ENCODE measurements around the gene C5orf58. TPM values are rescaled to one million over a fixed set of nuclear protein-coding genes. Genes with fewer than 3 reads are reported as not detected.

C5orf58 gene
- total and polyA plus RNA-seq, 7 experiments from 2014 or later = 1.6 to 2.0 TPM; not detected in 5

DNA sequence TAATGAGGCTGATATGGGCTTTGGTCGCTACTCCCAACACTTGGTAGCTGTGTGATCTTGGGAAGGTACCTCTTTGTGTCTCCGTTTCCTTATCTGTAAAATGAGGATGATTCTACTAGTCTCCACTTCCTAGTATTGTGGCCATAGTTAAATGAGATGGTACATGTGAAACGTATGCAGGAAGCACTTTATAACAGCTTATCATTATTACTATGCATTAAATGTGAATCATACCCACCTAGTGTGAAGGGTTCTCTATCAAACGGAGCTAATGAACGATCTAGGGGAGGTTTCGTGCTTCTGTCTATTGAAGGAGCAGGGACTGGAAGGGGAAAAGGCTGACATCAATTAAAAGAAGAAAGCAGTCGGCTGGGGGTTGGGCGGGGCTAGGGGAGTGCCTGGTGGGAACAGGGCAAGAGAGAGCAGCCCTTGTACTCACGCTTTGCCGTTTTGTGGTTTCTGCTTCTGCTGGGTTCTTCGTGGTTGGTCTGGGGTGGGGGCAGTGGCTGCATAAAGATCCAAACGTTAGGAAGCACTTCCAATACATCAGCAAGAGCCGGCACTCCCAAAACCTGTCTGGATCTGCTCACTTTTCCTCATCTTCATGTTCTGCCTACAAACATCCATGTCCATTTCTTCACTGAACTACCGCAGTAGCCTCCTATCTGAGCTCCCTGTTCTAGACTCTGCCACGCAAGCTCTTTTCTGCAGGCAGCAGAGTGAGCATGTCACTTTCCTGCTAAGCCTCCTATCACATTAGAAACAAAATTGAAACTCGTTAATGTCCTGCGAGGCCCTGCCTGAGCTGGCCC, 34.0 kb downstream of the C5orf58 start:
- Mint-ChIP-seq H3K4me3 (peak overlapping the region; percentile 63 to 81 (median 73)), H3K27me3 (no peaks in the 10 kb centered on the region), H3K4me1 (peaks cover 61 to 100% (median 94%) of the 10 kb centered on the region in 7 donors), H3K27ac (peak overlapping the region; percentile 81 to 98 (median 93)), H3K9me3 (peaks cover 0 to 1% (median 0%) of the 10 kb centered on the region in 11 donors), H3K36me3 (peaks cover 11 to 78% (median 60%) of the 10 kb centered on the region in 5 donors)
- Histone ChIP-seq H3K27me3 (ENCODE audit: control insufficient read depth in 2 of 2, insufficient read depth in 2 of 2, low read length in 2 of 2) (no peaks in the 10 kb centered on the region), H3K4me1 (ENCODE audit: control insufficient read depth in 2 of 2, insufficient read depth in 2 of 2, low read length in 2 of 2) (peaks cover 76 to 79% of the 10 kb centered on the region in 2 donors), H3K9me3 (ENCODE audit: control insufficient read depth in 2 of 3, low read length in 3 of 3) (no peaks in the 10 kb centered on the region), H3K4me3 (ENCODE audit: low read length) (no peak overlapping the region), H3K27ac (ENCODE audit: low read depth, low read length) (peak overlapping the region; percentile 66), H3K36me3 (ENCODE audit: control insufficient read depth in 2 of 3, insufficient read depth in 3 of 3, low read length in 3 of 3) (peaks cover 40 to 75% (median 55%) of the 10 kb centered on the region in 3 experiments)
- CTCF ChIA-PET = interaction anchor here (0.8 to 20.9 kb wide), 21 partner anchors 9 to 154 kb away, joined by 3 to 430 read pairs (median 7); partner anchors contain the start of gene LCP2
- ATAC-seq = peak; percentile 27
- POLR2A ChIA-PET = interaction anchor here (0.5 to 6.1 kb wide), 21 partner anchors 8 to 149 kb away, joined by 3 to 95 read pairs (median 6); partner anchors contain the start of gene LCP2
- intact Hi-C loops (cut with micrococcal nuclease) = loop anchor here (1.0 to 10.0 kb wide), 6 partner anchors 8 to 1908 kb away; partner anchors contain the start of genes FBXW11 (in 1 of the 2) and SPDL1 (in 1 of the 2)
- peak in 6 of 9 donors; percentile 32 to 78 (median 38) for DNase-seq

DNA sequence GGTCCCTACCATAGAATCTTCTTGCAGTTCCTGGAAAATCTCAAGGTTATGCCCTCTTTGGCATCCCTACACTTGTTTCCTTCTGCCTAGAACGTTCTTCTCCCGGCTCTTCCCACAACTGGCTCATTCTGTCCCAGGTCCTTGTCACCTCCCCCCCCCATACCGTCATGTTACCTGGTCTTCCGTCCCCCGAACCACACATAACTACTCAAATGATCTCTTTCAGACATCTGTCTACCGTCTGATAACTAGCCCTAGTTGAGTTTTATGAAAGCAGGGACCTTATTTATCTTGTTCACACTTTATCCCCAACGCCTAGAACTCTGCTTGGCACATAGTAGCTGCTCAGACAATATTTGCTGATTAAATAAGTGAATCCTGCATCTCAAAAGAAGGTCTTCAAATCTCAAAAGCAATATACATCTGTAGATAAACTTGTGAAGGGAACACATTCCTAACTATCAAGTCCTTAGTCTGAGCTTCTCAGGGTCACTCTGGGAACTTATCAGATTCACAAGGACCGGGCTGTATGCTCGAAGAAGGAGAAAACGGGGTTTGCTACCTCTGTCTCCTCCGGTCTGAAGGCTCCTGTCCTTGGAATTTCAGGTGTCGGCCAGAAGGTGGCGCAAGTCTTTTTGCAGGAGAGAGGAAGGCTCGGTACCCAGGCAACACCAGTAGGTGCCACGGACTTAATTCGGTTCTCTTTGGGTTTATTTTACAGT, 34.8 kb downstream of the C5orf58 start:
- Mint-ChIP-seq H3K27me3 (no peaks in the 10 kb centered on the region), H3K27ac (peak overlapping the region; percentile 81 to 98 (median 93)), H3K9me3 (peaks cover 0 to 1% (median 0%) of the 10 kb centered on the region in 11 donors), H3K4me3 (peak overlapping the region; percentile 63 to 81 (median 73)), H3K4me1 (peaks cover 62 to 100% (median 94%) of the 10 kb centered on the region in 7 donors), H3K36me3 (peaks cover 11 to 75% (median 59%) of the 10 kb centered on the region in 5 donors)
- intact Hi-C loops (cut with micrococcal nuclease) = loop anchor here (1.0 to 10.0 kb wide), 9 partner anchors 11 to 1907 kb away; partner anchors contain the start of genes FBXW11 (in 1 of the 2), LCP2 (in 1 of the 2) and SPDL1 (in 1 of the 2)
- peak; percentile 75 for ATAC-seq
- H3K27ac ChIP-seq (ENCODE audit: low read depth, low read length) = peak overlapping the region; percentile 66
- peaks cover 69 to 75% of the 10 kb centered on the region in 2 donors for H3K4me1 ChIP-seq (ENCODE audit: control insufficient read depth in 2 of 2, insufficient read depth in 2 of 2, low read length in 2 of 2)
- peaks cover 37 to 75% (median 58%) of the 10 kb centered on the region in 3 experiments for H3K36me3 ChIP-seq (ENCODE audit: control insufficient read depth in 2 of 3, insufficient read depth in 3 of 3, low read length in 3 of 3)
- H3K9me3 ChIP-seq (ENCODE audit: control insufficient read depth in 2 of 3, low read length in 3 of 3) = no peaks in the 10 kb centered on the region
- no peak overlapping the region for H3K4me3 ChIP-seq (ENCODE audit: low read length)
- ChIA-PET POLR2A (interaction anchor here (0.7 to 6.1 kb wide), 16 partner anchors 8 to 148 kb away, joined by 3 to 95 read pairs (median 8); partner anchors contain the start of gene LCP2), CTCF (interaction anchor here (0.7 to 20.9 kb wide), 18 partner anchors 9 to 1857 kb away, joined by 3 to 430 read pairs (median 6); partner anchors contain the start of gene LCP2)
- peak; percentile 62 to 82 (median 77) for DNase-seq
- H3K27me3 ChIP-seq (ENCODE audit: control insufficient read depth in 2 of 2, insufficient read depth in 2 of 2, low read length in 2 of 2) = no peaks in the 10 kb centered on the region

DNA sequence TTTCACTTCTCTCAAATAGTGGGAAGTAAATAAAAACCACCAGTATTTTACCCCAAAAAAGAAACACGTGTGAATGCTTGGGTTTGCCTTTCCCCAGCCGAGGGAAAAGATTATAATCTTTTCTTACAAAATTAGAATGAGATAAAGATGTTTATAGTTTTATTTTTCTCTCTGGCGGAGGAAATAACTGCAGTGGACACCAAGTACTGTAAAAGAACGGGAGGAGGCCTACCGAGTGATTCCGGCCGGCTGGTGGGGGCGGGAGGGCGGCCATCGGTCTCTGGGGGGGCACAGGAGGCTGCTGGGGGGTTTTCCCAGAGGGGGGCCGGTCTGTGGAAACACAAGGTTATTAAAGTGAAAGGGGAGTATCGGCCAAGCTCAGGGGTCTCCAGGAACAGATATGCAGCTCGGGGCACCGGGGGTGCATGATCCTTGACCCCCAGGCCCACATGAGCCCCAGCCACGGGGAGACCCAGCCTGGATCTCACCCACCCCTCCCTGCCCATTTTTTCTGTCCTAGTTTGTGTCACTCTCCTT, 35.4 kb downstream of the C5orf58 start:
- H3K4me1 ChIP-seq (ENCODE audit: control insufficient read depth in 2 of 2, insufficient read depth in 2 of 2, low read length in 2 of 2) = peaks cover 69 to 73% of the 10 kb centered on the region in 2 donors
- no peak for DNase-seq
- H3K27me3 ChIP-seq (ENCODE audit: control insufficient read depth in 2 of 2, insufficient read depth in 2 of 2, low read length in 2 of 2) = no peaks in the 10 kb centered on the region
- Mint-ChIP-seq H3K4me1 (peaks cover 62 to 100% (median 93%) of the 10 kb centered on the region in 7 donors), H3K27ac (peak overlapping the region; percentile 82 to 98 (median 93)), H3K4me3 (peak overlapping the region; percentile 30 to 81 (median 74)), H3K27me3 (no peaks in the 10 kb centered on the region), H3K9me3 (peaks cover 0 to 1% (median 0%) of the 10 kb centered on the region in 11 donors), H3K36me3 (peaks cover 8 to 76% (median 56%) of the 10 kb centered on the region in 5 donors)
- intact Hi-C loops (cut with micrococcal nuclease) = loop anchor here (1.0 to 10.0 kb wide), 7 partner anchors 10 to 1907 kb away; partner anchors contain the start of genes FBXW11 (in 1 of the 2), LCP2 (in 1 of the 2) and SPDL1 (in 1 of the 2)
- no peaks in the 10 kb centered on the region for H3K9me3 ChIP-seq (ENCODE audit: control insufficient read depth in 2 of 3, low read length in 3 of 3)
- peak overlapping the region; percentile 66 for H3K27ac ChIP-seq (ENCODE audit: low read depth, low read length)
- CTCF ChIA-PET = interaction anchor here (0.7 to 20.9 kb wide), 15 partner anchors 8 to 1858 kb away, joined by 3 to 430 read pairs (median 7); partner anchors contain the start of gene LCP2
- H3K36me3 ChIP-seq (ENCODE audit: control insufficient read depth in 2 of 3, insufficient read depth in 3 of 3, low read length in 3 of 3) = peaks cover 33 to 76% (median 56%) of the 10 kb centered on the region in 3 experiments
- POLR2A ChIA-PET = interaction anchor here (0.7 to 6.1 kb wide), 14 partner anchors 8 to 70 kb away, joined by 3 to 95 read pairs (median 8); partner anchors contain the start of gene LCP2
- H3K4me3 ChIP-seq (ENCODE audit: low read length) = no peak overlapping the region
- ATAC-seq = no peak

DNA sequence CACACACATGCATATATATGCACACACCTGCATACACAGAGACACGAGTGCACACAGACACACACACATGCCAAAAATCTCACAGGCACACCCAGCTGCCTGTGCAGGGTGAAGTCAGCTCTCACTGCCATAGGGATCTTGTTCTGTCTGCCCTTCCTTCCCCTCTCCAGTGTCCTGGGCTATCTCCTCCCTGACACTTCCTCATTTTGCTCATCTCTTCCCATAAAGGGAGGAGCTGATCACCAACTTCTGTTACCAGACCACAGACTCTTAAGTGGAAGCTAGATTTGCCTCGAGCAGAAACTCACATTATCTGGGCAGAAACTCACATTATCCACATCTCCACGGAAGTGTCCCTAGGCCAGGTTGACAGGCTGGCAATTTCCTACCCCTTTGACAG, 36.1 kb downstream of the C5orf58 start:
- intact Hi-C loops (cut with micrococcal nuclease) = loop anchor here (1.0 to 10.0 kb wide), 7 partner anchors 9 to 1906 kb away; partner anchors contain the start of genes FBXW11 (in 1 of the 2), LCP2 (in 1 of the 2) and SPDL1 (in 1 of the 2)
- H3K4me1 ChIP-seq (ENCODE audit: control insufficient read depth in 2 of 2, insufficient read depth in 2 of 2, low read length in 2 of 2) = peaks cover 70 to 76% of the 10 kb centered on the region in 2 donors
- H3K27ac Mint-ChIP-seq = peak overlapping the region; percentile 82 to 98 (median 93)
- H3K36me3 Mint-ChIP-seq = peaks cover 8 to 76% (median 53%) of the 10 kb centered on the region in 5 donors
- H3K4me3 Mint-ChIP-seq = peak overlapping the region in 9 of 10 donors; percentile 61 to 81 (median 74)
- H3K27ac ChIP-seq (ENCODE audit: low read depth, low read length) = peak overlapping the region; percentile 66
- peaks cover 0 to 1% (median 0%) of the 10 kb centered on the region in 11 donors for H3K9me3 Mint-ChIP-seq
- H3K4me1 Mint-ChIP-seq = peaks cover 62 to 100% (median 93%) of the 10 kb centered on the region in 7 donors
- ChIA-PET CTCF (interaction anchor here (1.0 to 20.9 kb wide), 7 partner anchors 10 to 71 kb away, joined by 3 to 430 read pairs (median 8); partner anchors contain the start of gene LCP2), POLR2A (interaction anchor here (0.8 to 6.1 kb wide), 11 partner anchors 9 to 70 kb away, joined by 3 to 95 read pairs (median 9); partner anchors contain the start of gene LCP2)
- peak; percentile 39 for ATAC-seq
- H3K36me3 ChIP-seq (ENCODE audit: control insufficient read depth in 2 of 3, insufficient read depth in 3 of 3, low read length in 3 of 3) = peaks cover 39 to 76% (median 54%) of the 10 kb centered on the region in 3 experiments
- H3K4me3 ChIP-seq (ENCODE audit: low read length) = peak overlapping the region; percentile 19
- no peaks in the 10 kb centered on the region for H3K9me3 ChIP-seq (ENCODE audit: control insufficient read depth in 2 of 3, low read length in 3 of 3)
- H3K27me3 Mint-ChIP-seq = no peaks in the 10 kb centered on the region
- DNase-seq = no peak
- H3K27me3 ChIP-seq (ENCODE audit: control insufficient read depth in 2 of 2, insufficient read depth in 2 of 2, low read length in 2 of 2) = no peaks in the 10 kb centered on the region

DNA sequence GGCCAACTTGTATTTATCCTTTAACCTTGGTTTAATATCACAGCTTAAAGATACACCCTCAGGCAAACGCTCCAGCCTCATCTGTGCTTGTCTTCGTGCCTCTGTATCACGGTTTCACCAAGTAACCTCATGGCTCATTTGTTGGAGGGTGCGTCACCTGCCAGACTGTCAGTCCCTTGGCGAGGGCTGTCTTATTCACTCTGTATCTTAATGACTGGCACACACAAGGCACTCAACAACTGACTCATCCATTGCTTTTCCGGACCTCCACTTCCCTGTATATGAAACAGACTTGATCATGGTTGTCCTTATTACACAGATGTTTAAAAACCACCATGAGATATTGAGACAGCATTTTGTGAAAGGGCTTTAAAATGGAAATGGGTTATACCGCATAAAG, 36.8 kb downstream of the C5orf58 start:
- H3K36me3 ChIP-seq (ENCODE audit: control insufficient read depth in 2 of 3, insufficient read depth in 3 of 3, low read length in 3 of 3) = peaks cover 39 to 75% (median 50%) of the 10 kb centered on the region in 3 experiments
- CTCF ChIA-PET = interaction anchor here (1.8 to 20.9 kb wide), 4 partner anchors 9 to 70 kb away, joined by 8 to 430 read pairs (median 156); partner anchors contain the start of gene LCP2
- POLR2A ChIA-PET = interaction anchor here (0.7 to 6.1 kb wide), 9 partner anchors 8 to 69 kb away, joined by 3 to 95 read pairs (median 9); partner anchors contain the start of gene LCP2
- intact Hi-C loops (cut with micrococcal nuclease) = loop anchor here (10.0 kb wide), 3 partner anchors 685 to 1905 kb away; partner anchors contain the start of genes FBXW11 (in 1 of the 2) and SPDL1 (in 1 of the 2)
- H3K4me1 Mint-ChIP-seq = peaks cover 55 to 100% (median 93%) of the 10 kb centered on the region in 7 donors
- peaks cover 0 to 1% (median 0%) of the 10 kb centered on the region in 11 donors for H3K9me3 Mint-ChIP-seq
- H3K9me3 ChIP-seq (ENCODE audit: control insufficient read depth in 2 of 3, low read length in 3 of 3) = no peaks in the 10 kb centered on the region
- peak; percentile 66 for ATAC-seq
- peaks cover 70 to 83% of the 10 kb centered on the region in 2 donors for H3K4me1 ChIP-seq (ENCODE audit: control insufficient read depth in 2 of 2, insufficient read depth in 2 of 2, low read length in 2 of 2)
- no peaks in the 10 kb centered on the region for H3K27me3 Mint-ChIP-seq
- H3K4me3 ChIP-seq (ENCODE audit: low read length) = peak overlapping the region; percentile 19
- DNase-seq = no peak
- H3K27ac ChIP-seq (ENCODE audit: low read depth, low read length) = peak overlapping the region; percentile 66
- H3K27ac Mint-ChIP-seq = peak overlapping the region; percentile 82 to 98 (median 93)
- H3K27me3 ChIP-seq (ENCODE audit: control insufficient read depth in 2 of 2, insufficient read depth in 2 of 2, low read length in 2 of 2) = no peaks in the 10 kb centered on the region
- peak overlapping the region; percentile 49 to 81 (median 71) for H3K4me3 Mint-ChIP-seq
- H3K36me3 Mint-ChIP-seq = peaks cover 4 to 76% (median 54%) of the 10 kb centered on the region in 5 donors

All from naive thymus-derived CD4-positive, alpha-beta T cell (primary cell).